NCI-H2029 treated with DMSO at 0.1 percent for 48 hours (cell line): ENCODE measurements around the gene IL15RA.
"Not testable (repeated sequence)": the region's sequence is repeated elsewhere in the genome, so short reads cannot be mapped to it uniquely, and the experiment has no call there.

ENCODE experiments used
- DNase-seq: peaks from one replicate; lab custom pipeline; 2025; lab: John Stamatoyannopoulos, UW

Gene IL15RA

DNA sequence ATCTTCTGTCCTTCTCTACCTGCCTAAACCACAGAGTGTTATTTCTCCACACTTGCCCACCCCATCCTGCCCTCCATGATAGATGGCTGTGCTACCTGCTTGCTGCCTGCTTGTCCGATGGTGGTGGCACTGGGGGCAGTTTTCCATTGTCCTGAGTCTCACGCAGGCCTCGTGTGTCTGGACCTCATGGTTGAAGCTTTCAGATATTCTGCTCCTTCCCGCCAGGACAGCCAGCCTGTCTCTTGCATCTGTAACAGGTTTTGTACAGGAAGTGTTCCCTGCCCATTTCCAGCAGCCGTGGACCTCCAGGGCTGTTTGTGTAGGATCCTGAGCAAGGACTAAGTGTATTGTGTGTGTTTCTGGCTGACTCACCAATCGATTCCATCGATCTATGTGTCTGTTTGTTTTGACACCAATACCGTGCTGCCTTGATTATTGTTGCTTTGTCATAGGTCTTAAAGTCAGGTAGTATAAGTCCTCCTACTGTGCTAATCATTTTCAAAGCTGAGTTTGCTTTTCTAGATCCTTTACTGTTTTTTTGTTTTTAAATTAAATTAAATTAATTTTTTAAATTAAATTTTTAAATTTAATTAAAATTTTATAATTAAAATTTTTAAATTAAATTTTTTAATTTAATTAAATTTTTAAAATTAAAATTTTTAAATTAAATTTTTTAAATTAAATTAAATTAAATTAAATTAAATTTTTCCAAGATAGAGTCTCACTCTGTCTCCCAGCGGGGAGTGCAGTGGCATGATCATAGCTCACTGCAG, 8.5 kb downstream of the IL15RA start:
- DNase-seq, result no peak

DNA sequence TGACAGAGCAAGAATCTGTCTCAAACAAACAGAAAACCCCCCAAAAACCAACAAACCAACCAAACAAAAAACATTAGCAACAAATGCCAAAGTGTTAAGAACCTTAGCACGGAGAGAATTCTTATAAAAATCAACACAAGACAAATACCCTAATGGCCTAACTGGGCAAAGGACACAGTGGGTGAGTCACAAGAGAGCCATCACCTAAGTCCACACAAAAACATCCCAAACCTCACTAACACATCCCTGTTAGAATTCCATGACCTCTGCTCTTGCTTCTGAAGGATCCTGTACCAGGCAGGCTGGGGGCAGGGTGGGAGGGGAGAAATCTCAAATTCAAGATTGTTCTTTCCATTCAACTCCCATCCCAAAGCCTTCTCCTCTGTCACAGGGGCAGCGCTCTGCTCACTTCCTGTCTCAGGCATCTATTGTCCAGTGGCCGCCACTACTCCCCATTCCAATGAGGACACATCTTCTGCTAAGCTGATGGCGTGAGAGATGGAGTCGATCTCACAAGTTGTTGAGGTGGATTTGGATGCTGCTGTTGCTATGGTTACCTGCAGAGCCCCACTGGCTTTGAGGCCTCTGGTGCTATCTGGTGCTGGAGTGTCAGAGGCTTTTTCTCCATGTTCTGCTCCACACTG, 9.2 kb downstream of the IL15RA start:
- no peak for DNase-seq

DNA sequence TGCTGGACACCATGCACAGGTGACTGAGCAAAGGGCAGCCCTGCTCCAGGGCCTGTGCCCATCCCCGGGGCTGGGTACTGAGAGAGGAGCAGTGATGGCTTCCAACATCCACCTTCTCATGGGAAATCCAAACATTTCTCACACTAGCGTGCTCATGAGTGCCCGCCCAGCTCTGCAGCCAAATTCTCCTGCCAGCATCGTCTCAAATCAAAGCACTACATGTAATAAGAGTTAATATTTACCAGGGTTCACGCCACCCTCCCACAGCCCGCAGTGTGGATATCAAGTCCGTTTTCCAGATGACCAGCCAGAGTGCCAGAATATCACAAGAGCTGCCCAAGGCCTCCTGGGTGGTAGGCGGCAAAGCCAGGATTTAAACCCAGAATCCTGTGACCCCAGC, 12.1 kb downstream of the IL15RA start:
- no peak for DNase-seq

DNA sequence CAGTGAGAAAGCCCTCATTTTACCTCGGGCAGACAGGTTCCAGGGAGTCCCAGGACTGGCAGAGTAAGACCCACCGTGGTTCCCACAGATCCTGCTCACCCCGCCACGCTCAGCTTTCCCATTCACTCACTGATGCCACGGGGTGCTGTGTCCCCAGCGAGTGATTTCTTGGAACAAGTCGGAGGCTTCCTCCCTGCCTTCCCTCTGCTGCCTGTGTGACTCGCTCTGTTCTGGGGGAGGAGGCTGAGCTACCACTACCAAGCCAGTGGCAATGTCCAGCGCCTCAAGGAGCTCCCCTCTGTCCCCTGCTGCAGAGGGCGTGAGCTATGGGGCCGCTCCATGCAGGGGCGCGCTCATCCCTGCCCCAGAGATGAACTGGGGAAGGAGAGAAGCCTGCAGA, 12.6 kb downstream of the IL15RA start:
- no peak for DNase-seq

DNA sequence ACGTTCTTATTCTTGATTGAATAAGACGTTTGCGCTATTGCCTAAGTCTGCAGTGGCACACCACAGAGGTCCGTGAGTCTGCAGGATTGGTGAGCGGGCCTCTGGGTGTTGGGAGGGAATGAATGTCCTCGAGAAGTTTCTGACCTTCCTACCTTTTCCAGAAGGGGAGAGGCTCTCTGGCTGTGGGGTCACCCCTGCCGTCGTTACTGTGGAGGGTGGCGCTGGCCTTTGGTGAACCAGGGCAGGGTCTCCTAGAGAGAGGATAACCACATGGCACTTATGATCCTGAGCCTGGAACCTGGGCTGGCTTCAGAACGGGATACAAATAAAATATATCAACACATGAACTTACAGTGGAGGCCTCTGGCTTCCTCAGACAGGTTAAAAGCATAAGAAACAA, 13.8 kb downstream of the IL15RA start:
- DNase-seq, result no peak

DNA sequence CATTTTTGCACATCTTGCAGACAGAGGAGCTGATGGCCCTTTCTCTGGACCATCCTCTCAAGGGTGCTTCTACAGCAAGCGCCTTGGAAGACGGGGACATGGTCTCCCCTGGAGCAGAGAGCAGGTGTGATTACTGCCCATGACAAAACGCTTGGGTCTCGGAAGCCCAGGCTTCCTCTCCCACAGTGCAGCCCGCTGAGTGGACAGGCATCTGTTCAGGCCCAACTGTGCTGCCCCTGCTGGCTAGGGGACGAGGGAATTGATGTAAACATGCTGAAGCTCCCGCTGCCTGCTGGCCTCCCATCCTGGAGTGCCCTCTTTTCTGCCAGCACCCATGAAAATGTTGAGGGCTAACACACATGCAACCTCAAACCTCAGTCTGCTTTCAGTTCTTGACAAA, 14.3 kb downstream of the IL15RA start:
- DNase-seq, result no peak

DNA sequence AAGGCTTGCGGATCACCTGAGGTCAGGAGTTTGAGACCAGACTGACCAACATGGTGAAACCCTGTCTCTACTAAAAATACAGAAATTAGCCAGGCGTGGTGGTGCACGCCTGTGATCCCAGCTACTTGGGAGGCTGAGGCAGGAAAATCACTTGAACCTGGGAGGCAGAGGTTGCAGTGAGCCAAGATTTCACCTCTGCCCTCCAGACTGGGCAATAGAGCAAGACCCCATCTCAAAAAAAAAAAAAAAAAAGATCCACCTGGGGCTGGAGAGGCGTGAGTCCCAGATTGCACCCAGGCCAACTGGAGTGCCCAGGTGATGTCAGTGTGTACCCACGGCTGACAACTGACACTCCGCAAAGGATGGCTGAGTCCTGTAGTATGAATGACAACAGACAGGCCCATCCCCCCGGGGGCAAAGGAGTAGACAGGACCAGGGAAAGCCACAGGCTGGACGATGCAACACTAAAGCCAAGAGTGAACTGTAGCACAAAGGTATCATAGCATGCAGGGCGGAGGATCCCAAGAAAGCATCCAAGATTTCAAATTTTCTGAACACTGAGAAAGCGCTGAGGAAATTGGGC, 14.9 kb downstream of the IL15RA start:
- DNase-seq, result not testable (repeated sequence)

DNA sequence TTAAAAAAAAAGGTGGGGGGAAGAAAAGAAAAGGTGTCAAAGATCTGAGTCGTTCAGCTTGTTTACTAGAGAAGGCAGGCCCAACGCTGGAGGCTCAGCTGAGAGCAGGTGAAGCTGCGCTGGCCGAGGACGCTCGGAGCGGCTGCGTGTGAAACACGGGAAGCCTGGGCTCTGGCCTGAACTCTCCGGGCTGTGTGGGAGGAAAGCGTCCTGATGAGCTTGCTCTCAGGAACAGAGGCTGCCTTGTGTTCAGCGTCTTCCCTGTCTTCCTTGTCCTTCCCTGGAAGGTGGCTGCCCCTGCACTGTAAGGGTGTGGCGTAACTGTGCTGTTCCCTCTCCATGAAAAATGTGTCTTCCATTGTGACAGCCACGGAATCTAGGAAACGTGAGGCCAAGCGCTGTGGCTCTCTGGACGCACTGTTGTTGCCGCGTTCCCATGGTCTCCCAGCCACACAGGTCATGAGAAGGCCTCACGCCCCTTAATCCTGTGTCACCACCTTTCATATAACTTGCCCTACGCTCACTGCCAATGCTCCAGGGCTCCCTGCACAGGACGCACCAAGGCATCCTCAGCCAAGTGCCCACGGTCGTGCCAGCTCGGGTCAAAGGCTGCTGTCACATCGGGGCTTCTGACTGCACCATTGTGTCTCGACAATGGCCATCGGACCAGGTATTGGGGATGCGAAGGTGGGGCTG, 15.8 kb downstream of the IL15RA start:
- no peak for DNase-seq

DNA sequence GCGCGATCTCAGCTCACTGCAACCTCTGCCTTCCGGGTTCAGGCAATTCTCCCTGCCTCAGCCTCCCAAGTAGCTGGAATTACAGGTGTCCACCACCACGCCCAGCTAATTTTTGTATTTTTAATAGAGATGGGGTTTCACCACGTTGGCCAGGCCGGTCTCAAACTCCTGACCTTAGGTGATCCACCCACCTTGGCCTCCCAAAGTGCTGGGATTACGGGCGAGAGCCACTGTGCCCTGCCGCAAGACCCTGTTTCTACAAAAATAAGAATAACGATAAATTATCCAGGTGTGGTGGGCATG, 16.4 kb downstream of the IL15RA start:
- DNase-seq, result not testable (repeated sequence)

DNA sequence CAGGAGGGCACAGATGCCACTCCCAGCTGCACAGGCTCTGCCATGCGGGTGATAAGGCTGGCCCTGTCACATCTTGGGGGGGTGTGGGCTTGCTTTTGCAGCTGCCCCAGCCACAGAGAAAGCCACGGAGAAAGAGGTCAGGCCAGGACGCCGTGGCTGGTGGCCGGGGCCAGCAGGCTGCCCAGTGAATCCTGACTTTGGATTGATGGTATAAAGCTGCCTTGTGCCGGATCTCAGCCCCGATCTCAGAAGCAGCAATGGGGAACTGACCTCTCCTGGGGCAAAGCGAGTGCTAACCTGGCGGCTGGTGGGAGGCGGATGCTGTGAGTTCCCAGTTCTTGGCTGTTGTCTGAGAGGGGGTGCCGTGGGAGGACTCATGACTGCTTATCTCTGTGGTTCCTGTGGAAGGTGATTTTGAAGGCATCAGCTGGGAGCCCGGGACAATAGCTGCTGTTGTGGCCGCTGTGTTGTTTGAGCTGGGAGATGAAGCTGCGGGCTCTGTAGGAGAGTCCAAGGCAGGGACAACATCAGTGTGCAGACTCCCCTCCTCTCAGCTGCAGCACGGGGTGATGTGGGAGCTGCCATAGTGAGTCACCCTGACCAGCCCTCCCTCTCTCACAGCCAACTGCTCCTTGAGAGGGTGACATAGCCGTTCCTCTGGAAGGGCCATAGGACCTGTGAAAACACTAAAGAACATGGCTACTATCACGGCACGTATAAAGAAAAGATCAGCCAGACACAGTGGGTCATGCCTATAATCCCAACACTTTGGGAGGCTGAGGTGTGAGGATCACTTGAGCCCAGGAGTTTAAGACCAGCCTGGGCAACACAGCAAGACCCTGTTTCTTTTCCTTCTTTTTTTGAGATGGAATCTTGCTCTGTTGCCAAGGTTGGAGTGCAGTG, 17.0 kb downstream of the IL15RA start:
- DNase-seq, result no peak

DNA sequence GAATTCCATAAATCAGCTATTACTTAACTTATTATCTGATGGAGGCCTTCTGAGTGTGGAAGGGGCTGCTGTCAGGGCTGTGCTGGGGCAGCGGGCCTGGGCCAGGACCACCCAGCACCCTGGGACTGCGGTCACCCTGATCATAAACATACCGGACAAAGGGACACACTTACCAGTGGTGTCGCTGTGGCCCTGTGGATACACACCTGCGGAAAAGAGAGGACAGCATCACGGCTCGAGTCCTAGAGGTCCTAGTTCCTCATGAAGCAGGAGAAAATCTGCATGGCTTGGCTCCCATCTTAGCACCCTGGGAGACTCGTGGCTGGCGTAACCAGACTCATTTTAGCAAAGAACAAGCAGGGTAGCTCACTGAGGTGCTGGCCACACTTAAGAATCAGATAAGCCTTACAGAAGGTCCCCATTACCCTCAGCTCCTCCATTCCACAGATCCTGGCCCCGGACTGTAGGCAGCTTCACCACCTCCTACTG, 17.7 kb downstream of the IL15RA start:
- DNase-seq, result no peak

DNA sequence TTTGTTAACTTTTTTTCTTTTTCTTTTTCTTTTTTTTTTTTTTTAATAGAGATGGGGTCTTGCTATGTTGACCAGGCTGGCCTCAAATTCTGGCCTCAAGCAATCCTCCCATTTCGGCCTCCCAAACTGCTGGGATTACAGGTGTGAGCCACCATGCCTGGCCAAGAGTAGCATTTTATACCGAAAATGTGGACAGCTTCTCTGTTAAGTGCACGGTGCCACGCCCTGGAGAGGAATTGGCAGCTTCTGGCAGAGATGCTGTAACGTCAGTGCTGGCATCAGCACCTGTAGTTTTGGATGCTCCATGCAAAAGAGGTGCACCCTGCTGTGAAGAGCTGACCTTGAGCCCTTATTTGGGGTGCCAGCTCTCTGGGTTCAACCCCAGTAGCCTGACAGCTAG, 18.2 kb downstream of the IL15RA start:
- no peak for DNase-seq

DNA sequence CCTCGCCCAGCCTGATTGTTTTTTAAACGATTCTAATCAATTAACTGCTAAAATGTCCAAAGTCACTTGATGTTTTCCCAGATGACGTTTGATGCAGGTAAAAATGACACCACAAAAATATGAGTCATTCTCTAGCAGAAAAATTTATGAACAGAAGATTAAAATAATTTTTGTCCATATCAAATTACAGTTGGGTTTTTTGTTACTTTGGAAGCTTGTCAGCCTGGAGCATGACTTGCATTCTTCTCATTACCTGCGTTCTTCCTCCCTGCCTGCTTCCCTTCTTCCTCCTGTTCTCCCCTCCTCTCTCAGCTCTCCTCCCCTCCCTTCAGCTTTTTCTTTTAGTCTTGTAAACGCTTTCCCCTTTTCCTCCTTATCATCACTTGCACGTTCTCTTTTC, 18.7 kb downstream of the IL15RA start:
- no peak for DNase-seq

DNA sequence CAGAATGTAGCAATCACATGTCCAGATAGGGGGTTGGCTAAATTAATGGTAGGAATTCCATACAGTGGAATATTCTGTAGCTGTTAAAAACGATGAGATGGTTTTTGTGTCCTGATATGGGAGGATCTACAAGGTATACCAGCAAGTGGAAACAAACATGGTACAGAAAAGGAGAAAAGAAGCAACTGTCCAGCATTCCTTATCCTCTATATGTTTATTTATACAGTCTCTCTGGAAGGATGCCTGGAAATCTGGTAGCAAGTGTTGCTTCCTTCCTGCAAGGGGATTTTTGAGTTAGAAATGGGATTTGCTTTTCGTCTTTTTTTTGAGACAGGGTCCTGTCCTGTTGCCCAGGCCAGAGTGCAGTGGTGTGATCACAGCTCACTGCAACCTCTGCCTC, 19.3 kb downstream of the IL15RA start:
- no peak for DNase-seq

DNA sequence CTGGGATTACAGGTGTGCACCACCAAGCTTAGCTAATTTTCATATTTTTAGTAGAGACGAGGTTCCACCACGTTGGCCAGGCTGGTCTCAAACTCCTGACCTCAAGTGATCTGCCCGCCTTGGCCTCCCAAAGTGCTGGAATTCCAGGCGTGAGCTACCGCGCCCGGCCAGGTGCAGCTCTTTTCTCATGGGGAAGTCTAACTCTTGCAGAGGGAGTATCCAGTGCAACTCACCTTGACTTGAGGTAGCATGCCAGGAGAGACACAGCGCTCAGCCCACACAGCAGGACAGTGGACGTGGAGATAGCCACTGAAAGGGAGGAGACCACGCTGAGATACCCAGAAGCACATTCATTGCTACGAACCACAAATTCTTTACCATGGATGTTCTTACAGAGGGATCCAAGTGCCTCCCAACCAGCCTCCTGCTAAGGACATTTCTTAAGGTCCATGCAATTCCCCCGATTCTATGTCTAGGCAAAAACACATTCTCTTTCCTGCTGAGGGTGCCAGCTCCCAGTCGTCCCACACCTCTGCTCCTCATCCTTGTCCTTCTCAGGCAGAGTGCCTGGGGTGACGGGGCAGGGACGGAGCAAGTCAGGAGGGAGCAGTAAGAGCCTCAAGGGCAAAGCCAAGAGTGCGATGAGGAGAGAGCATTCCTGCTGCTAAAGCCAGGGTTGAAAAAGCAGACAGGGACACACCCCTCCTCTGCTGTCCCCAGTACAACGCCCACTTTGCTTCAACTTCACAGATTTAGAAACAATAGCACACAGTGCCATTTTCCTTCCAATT, 21.0 kb downstream of the IL15RA start:
- no peak for DNase-seq

DNA sequence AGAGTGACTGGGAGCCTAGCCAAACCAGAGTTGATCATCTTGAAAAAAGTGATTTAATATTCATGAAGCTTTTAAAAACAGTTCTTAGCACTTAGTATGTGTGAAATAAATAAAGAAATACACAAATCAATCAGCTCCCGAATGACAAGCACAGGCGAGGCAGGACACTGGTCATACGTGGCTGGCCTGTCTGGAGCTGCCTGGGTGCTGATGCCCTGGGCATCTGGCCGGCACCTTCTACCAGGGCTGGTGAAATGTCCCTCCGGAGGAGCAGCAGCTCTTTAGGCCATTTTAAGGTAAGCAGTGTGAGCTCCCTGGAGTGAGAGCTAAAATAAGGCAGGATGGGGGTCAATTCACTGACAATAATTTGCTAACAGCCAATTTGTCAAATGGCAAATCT, 23.7 kb downstream of the IL15RA start:
- no peak for DNase-seq

DNA sequence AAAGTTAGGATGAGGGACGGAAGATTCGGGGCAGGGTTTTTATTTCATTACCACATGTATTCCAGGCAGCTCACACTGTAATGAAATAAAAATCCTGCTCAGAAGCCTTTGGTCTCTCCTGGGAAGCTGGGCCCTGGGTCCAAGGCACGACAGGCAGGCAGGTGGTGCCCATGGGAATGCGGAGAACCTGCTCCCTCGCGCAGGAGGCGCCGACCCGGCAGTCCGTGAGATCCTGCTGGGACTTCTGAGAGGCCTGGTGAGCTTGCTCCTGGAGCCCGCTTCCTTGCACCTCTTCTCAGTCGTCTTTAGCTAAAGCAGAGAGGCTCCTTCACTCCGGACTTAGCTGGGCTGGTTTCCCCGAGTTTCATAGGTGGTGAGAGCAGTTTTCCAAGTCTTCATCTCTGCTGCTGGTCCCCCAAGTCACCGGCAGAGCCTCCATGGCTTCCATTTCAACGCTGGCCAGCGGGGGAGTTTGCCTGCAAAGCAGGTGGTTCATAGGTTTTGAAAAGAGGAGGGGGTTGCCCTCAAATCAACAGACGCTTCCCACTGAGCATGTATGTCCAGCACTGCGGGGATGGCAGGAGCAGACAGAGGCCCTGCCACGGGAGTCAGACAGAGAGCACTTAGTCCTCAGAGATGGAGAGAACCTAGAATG, 24.5 kb downstream of the IL15RA start:
- no peak for DNase-seq

DNA sequence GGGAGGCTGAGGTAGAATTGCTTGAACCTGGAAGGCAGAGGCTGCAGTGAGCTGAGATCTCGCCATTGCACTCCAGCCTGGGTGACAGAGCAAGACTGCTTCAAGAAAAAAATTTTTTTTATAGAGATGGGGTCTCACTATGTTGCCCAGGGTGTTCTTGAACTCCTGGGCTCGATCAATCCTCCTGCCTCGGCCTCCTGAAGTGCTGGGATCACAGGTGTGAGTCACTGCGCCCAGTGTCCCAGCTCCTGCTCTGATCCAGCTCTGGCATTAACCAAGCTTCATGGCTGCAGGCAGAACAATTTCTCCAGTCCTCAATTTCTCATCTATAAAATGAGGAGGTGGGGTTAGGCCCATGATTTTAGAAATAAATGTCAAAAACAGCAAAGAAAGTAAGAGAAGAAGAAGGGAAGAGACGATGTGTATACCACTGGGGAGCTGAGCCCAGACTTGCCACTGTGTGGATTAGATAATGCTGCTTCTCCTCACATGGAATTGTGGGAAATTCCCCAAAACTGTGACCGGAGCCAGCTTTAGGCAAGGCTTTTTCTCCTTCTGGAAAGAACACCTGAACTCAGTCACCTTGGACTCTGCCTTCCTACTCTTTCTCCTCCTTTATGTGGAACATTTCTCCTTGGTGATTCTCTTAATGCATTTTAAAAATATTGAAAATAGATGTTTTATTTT, 25.5 kb downstream of the IL15RA start:
- DNase-seq, result no peak

DNA sequence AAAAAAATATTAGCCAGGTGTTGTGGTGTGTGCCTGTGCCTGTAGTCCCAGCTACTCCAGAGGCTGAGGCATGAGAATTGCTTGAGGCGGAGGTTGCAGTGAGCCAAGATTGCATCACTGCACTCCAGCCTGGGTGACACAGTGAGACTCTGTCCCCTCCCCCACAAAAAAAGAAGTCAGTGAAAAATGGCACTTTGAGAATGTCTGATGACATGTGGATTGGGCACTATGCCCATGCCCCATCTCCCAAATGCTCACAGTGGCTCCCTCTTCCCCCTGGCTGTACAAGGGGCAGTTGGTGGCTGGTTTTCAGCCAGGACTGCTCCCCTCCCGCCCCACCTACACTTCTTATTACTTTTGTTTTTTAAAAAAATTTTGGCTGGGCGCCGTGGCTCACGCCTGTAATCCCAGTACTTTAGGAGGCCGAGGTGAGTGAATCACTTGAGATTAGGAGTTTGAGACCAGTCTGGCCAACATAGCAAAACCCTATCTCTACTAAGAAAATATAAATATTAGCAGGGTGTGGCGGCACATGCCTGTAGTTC, 26.1 kb downstream of the IL15RA start:
- DNase-seq, result no peak
